Measurements from ENCODE around the gene GJA10. TPM values are rescaled to one million over a fixed set of nuclear protein-coding genes. Genes with fewer than 3 reads are reported as not detected.

The GJA10 gene
- total RNA-seq, 2 donors from 2014 or later, result not detected

DNA sequence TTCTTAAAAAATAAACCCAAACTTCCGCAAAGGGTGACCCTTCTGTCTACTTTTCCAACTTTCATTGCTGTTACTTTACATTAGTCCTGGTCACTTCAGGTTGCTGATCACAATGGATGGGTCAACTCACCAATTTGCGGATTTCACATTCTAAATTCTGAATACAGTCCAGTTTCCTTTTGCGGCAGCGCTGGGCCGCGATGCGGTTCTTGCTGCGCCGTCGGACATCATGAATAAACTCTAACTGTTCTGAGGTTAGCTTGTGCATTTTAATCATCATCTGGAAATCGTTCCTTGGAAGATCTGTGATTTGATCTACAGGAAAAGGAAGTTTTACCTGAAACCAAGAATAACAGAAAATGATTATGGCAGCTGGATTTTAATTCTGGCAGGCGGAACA, 43.7 kb downstream of the GJA10 start:
- no peak overlapping the region for H3K4me3 ChIP-seq
- intact Hi-C loops (cut with DNase I), result loop anchor here (2.0 kb wide), 1 partner anchor 541 kb away; no protein-coding TSS in a partner anchor
- H3K9ac ChIP-seq (ENCODE audit: low read depth in 2 of 2, low read length in 2 of 2), result no peak overlapping the region
- TF ChIP-seq, protein P1, sequence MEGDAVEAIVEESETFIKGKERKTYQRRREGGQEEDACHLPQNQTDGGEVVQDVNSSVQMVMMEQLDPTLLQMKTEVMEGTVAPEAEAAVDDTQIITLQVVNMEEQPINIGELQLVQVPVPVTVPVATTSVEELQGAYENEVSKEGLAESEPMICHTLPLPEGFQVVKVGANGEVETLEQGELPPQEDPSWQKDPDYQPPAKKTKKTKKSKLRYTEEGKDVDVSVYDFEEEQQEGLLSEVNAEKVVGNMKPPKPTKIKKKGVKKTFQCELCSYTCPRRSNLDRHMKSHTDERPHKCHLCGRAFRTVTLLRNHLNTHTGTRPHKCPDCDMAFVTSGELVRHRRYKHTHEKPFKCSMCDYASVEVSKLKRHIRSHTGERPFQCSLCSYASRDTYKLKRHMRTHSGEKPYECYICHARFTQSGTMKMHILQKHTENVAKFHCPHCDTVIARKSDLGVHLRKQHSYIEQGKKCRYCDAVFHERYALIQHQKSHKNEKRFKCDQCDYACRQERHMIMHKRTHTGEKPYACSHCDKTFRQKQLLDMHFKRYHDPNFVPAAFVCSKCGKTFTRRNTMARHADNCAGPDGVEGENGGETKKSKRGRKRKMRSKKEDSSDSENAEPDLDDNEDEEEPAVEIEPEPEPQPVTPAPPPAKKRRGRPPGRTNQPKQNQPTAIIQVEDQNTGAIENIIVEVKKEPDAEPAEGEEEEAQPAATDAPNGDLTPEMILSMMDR (IDR thresholded peaks at IDR 0.05), result no peak
- no peak overlapping the region for H3K27ac ChIP-seq
- no peaks in the 10 kb centered on the region for H3K36me3 ChIP-seq
- no peaks in the 10 kb centered on the region for H3K27me3 ChIP-seq
- H3K9me3 ChIP-seq, result no peaks in the 10 kb centered on the region
- H3K4me1 ChIP-seq, result no peaks in the 10 kb centered on the region
- no peak for DNase-seq

DNA sequence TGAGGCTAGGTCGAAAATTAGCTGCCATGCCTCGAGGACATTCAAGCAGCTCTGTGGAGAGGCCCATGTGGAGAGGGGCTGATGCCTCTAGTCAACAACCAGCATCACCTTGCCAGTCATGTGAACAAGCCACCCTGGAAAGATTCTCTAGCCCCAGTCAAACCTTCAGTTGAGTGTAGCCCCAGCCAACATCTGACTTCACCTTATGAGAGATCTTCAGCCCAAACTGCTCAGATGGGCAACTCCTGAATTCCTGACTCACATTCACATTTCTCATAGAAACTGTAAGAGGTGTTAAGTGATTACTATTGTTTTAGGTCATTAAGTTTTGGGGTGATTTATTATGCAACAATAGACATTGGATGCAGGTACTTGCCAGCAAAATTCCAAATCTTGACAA, 44.9 kb downstream of the GJA10 start:
- H3K9me3 ChIP-seq, result no peaks in the 10 kb centered on the region
- no peaks in the 10 kb centered on the region for H3K4me1 ChIP-seq
- H3K27ac ChIP-seq, result no peak overlapping the region
- intact Hi-C loops (cut with DNase I), result loop anchor here (2.0 kb wide), 1 partner anchor 540 kb away; no protein-coding TSS in a partner anchor
- H3K27me3 ChIP-seq, result no peaks in the 10 kb centered on the region
- H3K9ac ChIP-seq (ENCODE audit: low read depth in 2 of 2, low read length in 2 of 2), result no peak overlapping the region
- DNase-seq, result no peak
- no peaks in the 10 kb centered on the region for H3K36me3 ChIP-seq
- no peak overlapping the region for H3K4me3 ChIP-seq
- TF ChIP-seq, protein P1 (IDR thresholded peaks at IDR 0.05), result no peak

DNA sequence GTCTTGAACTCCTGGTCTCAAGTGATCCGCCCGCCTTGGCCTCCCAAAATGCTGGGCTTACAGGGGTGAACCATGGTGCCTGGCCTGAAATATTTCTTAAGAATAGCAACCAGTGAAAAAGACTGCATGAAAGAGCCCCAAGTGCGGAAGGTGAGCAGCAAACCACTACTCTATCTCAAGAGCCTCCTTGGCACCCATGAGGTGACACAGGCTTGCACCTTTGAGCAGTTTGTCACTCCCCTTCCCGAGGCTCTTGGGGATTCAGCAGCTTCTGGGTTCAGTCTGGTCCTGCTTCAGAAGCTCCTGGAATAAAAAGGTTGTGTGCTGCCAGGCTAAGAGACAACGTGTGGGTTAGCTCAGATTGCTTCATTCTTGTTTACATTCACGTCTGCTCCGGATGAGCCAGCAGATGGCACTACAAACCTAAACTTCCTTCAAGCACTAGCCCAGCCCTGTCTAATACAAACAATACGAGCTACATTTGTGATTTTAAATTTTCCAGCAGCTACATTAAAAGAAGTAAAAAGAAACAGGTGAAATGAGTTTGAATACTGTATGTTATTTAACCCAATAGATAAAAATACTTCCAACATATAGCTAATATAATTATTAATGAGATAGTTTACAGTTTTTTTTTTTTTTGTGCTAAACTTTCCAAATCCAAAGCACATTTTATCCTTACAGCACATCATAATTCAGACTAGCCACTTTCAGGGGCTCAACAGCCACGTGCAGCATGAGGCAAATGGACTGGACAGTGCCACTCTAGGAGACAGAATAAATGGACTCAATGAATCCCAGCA, 46.2 kb downstream of the GJA10 start:
- intact Hi-C loops (cut with DNase I), result loop anchor here (2.0 kb wide), 1 partner anchor 454 kb away; no protein-coding TSS in a partner anchor
- Histone ChIP-seq H3K9me3 (no peaks in the 10 kb centered on the region), H3K4me3 (no peak overlapping the region), H3K36me3 (no peaks in the 10 kb centered on the region), H3K27ac (no peak overlapping the region), H3K27me3 (no peaks in the 10 kb centered on the region), H3K4me1 (no peaks in the 10 kb centered on the region), H3K9ac (ENCODE audit: low read depth in 2 of 2, low read length in 2 of 2) (no peak overlapping the region)
- DNase-seq, result peak; percentile 70
- TF ChIP-seq, protein P1 (IDR thresholded peaks at IDR 0.05), result peak; percentile 61

DNA sequence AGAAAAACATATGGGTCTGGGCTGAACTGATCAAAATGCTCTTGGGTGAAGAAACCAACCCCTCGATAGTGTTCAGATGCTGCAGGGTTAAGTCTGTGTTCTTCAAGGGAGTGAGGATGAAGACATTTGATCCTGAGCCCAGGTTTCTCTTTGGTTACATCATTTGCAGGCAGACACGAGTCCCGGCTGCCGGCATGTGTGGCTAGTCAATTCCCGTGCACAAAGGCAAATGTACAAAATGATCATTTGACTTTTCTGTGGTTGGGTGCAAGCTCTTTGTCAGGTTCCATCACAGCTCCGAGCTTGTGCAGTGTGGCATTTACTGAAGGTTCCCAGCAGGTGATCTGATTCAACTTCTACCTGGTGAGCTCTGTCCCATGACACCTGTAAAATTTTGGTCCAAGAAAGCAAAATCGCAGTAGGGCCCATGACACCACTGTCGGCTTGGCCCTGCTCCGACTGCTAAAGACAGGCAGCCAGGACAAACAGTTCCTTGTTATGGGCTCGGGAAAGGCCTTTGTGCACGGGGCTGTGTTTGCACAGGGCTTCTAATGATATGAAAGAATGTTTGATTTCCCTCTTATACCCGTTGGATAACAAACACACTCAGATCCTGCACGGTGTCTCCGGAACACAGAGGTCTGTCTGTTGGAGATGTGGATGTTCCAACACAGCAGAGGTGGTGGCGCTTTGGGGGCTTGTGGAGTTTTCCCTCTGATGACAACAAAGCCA, 46.9 kb downstream of the GJA10 start:
- H3K4me1 ChIP-seq, result no peaks in the 10 kb centered on the region
- H3K27ac ChIP-seq, result no peak overlapping the region
- no peaks in the 10 kb centered on the region for H3K27me3 ChIP-seq
- H3K4me3 ChIP-seq, result no peak overlapping the region
- peak; percentile 36 for DNase-seq
- no peaks in the 10 kb centered on the region for H3K36me3 ChIP-seq
- H3K9me3 ChIP-seq, result no peaks in the 10 kb centered on the region
- TF ChIP-seq, protein P1 (IDR thresholded peaks at IDR 0.05), result no peak
- H3K9ac ChIP-seq (ENCODE audit: low read depth in 2 of 2, low read length in 2 of 2), result no peak overlapping the region
- intact Hi-C loops (cut with DNase I), result loop anchor here (2.0 kb wide), 1 partner anchor 454 kb away; no protein-coding TSS in a partner anchor

DNA sequence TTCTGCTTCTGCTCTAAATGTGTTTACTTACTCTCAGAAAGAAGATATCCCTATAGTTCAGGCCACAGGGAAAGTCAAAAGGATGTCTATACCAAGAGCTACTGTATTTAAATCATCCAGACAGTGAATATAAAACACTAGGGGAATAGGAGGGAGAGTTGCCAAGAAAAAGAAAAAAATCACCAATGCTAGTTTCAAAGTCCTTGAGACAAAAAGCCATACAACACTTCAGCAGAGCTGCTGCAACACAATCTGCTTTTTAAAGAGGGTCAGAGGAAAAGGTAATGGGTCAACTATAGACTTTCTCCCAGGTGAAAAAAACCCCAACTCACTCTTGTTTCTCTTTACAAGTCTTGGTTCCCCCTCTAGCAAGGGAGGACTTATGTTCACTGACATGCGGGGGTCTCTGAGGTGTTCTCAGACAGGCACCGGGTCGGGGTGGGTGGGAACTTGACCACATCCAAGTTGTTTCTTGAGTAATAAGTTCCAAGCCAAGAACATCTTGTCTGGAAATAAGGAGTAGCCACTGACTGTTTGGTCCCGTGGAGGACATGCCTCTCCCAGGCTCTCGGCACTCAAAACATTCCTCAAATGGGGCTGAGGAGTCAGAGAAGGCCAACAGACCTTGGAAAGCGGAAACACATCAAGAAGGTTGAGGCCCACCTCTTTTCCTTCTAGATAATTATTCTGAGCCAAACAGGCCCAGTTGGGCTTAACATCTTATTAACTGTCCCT, 47.7 kb downstream of the GJA10 start:
- H3K4me1 ChIP-seq, result no peaks in the 10 kb centered on the region
- H3K27ac ChIP-seq, result no peak overlapping the region
- TF ChIP-seq, protein P1 (IDR thresholded peaks at IDR 0.05), result no peak
- H3K27me3 ChIP-seq, result no peaks in the 10 kb centered on the region
- no peaks in the 10 kb centered on the region for H3K36me3 ChIP-seq
- H3K4me3 ChIP-seq, result no peak overlapping the region
- no peak overlapping the region for H3K9ac ChIP-seq (ENCODE audit: low read depth in 2 of 2, low read length in 2 of 2)
- no peak for DNase-seq
- intact Hi-C loops (cut with DNase I), result loop anchor here (2.0 kb wide), 1 partner anchor 453 kb away; no protein-coding TSS in a partner anchor
- H3K9me3 ChIP-seq, result no peaks in the 10 kb centered on the region
